Fibroblast of peridontal ligament (primary cell): ENCODE data around the gene TGFBR1.

Source experiments
- DNase-seq: peaks from one replicate; pipeline ENCODE4 v3.0.0-alpha.2; 2010; ENCODE audit errors: extremely low read depth

TGFBR1 gene

GRCh38 chr9:99104459-99105151 lies at the start of gene TGFBR1:
TGFBR1 (plus strand) TSS chr9:99105113; CDS start chr9:99105206, 93 bp downstream.
- DNase-seq, result peak; percentile 82

GRCh38 chr9:99055384-99055783 lies 49.5 kb upstream of the TGFBR1 start:
- DNase-seq, result no peak

GRCh38 chr9:99056186-99056585 lies 48.7 kb upstream of the TGFBR1 start:
- DNase-seq, result no peak

- DNase-seq, result peak; percentile 11
Measured at GRCh38 chr9:99056886-99057664, 47.8 kb upstream of the TGFBR1 start.

DNA sequence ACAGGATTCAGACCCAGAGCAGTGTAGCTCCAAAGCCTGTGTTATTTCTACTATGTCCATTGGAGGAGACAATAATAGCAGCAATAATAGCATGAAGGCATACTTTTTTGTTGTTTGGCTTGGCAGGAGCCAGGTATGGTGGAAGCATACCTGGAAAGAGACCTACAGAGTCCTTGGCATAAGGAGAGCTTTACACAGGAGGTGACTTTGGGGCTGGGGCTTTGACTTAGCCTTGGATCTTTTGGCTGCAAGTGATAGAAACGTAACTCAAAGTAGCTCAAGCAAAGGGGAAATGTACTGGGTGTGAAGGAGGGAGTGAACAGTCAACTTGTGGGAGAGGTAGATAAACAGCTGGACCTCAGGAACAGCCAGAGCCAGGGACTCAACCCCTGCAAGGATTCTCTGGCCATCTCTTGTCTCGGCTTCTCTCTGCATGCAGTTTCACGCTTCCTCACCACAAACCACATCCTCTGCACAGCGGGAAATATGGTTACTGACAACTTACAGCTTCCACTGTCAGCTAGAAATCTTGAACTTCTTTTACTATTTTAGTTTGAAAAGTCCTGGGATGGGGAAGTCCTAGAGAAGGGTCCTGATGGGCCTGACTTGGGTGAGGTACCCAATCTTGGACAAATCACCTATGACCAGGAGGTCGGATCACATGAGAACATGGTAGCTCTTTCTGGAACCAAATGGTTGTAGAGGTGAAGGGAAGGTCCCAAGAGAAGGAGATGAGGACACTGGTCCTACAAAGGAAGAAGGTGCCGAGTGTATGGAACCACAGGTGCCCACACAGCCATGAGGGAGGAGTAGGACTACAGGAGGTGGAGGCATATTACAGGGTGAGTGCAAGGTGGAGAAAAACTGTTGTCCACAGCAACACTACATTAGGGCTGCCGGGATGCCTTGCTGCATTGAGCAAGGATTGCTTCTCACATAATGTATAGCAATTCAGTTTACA lies 47.0 kb upstream of the TGFBR1 start:
- DNase-seq, result peak; percentile 11

DNA sequence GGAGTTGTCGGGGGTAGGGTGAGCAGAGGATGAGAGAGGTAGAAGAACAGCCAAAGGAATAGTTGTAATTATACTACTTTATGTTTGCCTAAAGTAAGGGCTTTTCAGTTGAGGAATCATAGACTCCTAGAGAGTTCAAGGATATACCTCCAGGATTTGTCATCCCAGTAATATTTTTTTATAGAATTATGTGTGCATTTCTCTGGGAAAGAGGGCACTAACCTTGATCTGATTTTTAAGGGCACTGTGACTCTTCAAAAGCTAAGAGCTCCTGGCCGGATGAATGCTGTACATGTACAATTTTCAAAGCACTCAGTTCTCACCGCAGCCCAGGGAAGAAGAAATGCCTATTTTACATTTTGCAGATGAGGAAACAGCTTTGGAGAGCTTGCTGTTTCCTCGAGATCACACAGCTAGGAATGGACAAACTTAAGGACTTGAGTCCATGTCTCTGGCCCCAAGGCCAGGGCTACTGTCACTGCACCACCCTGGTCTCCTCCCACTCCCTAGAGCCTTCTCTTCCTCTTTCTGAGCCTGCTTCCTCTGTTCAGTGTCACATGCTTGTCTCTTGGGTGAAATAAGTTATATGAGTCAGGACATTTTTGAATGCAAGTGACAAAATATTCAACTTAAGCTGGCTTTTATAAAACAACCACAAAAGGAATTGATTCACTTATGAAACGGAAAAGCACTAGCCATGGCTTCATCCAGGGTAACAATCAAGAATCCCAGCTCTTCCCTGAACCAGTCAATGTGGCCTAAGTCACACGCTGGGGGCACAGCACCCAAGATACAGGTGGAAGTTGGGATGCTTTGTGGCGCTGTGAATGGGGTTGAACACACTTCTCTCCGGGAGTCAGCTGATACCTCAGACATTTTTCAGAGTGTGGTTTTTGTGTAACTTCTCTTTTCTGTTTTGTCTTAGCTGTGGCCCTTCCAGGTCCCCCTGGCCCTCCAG lies 45.7 kb upstream of the TGFBR1 start:
- DNase-seq, result no peak

- no peak for DNase-seq
Measured at GRCh38 chr9:99060621-99061020, 44.3 kb upstream of the TGFBR1 start.

DNA sequence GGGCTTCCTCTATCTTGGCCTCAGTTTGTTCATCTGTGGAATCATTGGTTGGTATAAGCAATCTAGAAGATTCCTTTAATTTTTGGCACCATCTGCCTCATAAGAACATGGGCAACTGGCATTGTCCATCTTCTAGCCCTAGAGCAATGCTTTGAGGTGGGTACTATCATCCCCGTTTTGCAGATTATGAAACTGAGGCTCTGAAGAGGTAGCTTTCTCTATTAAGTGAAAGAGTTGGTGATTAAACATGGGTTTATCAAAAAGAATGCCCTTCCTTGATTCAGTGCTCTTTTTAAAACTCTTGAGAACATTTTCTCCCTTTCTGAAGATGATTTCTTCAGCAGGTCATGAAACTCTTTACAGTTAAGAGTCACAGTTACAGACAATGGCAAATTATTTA lies 42.4 kb upstream of the TGFBR1 start:
- no peak for DNase-seq

DNA sequence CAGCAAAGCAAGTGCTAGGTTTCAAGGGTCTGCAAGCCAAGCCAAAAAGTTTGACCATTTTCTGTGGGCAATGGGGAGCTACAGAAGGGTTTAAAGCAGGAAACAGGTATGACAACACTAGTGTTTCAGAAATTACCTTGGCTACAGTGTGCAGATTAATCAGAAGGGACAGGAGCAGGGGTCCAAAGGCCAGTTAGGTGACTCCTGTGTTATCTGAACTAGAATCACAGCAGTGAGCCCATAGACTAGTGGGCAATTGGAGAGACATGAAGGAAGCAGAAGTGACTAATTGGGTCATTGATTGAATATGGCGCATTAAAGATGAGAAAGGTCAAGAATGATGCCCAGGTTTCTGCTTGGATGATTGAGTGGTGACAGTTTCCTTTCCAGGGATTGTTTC lies 41.4 kb upstream of the TGFBR1 start:
- no peak for DNase-seq

GRCh38 chr9:99066571-99066970 lies 38.3 kb upstream of the TGFBR1 start:
- no peak for DNase-seq

DNA sequence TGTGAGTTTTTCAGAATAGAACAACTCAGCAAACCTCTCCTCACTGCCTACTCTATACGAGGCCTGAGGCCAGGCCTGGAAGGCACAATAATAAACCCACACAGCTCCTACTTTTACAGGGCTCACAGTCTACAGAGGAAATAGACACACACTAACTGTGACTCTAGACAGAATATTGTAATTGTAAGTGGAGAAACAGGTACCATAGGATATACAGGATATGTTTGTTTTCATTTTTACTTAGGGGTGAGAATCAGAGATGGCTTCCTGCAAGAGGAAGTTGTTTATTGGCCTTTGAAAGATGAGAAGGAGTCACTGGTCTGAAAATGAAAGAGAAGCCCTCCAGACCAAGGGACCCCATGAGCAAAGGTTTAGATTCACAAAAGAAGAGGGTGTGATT lies 35.8 kb upstream of the TGFBR1 start:
- no peak for DNase-seq

- no peak for DNase-seq
Measured at GRCh38 chr9:99069546-99069945, 35.4 kb upstream of the TGFBR1 start.

DNA sequence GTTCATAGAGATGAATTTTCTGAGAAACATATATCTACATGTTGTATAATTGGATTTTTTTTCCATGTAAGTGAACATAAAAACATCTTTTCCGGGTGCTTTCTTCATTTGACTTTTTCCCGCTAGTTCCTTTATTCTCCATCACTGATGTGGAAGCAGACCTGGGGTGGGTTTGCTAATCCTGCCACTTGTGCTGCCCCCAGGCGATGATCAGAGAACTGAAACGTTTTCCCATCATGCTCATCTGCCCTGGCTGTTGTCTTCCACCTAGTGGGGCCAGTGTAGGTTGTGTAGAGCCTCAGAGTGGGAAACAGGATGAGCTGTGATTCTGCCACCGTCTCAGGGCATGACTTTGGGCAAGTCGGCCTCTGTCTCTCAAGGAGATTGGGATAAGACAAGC lies 34.2 kb upstream of the TGFBR1 start:
- DNase-seq, result no peak

- no peak for DNase-seq
Measured at GRCh38 chr9:99071313-99072039, 33.4 kb upstream of the TGFBR1 start.

- no peak for DNase-seq
Measured at GRCh38 chr9:99072040-99072394, 32.9 kb upstream of the TGFBR1 start.

DNA sequence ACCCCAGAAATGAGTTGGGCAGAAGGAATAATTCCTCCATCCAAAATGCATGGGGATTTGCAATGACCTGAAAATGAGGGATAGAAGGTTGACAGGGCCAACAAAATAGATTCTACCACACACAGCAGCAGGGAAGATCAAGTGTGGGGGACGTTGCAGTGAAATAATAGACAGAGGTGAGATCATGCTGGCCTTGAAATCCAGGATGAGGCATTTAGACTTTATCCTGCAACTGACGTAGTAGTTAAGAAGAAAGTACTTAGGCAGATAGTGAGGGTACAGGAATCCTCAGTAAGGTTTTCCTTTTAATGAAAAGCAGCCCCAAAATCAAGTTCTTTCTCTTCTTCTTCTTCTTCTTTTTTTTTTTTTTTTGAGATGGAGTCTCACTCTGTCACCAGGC lies 31.6 kb upstream of the TGFBR1 start:
- no peak for DNase-seq

- DNase-seq, result no peak
Measured at GRCh38 chr9:99073985-99074901, 30.7 kb upstream of the TGFBR1 start.

- no peak for DNase-seq
Measured at GRCh38 chr9:99074902-99075245, 30.0 kb upstream of the TGFBR1 start.

GRCh38 chr9:99075246-99075912 lies 29.5 kb upstream of the TGFBR1 start:
- no peak for DNase-seq
